Epithelial cell of esophagus (primary cell): Measurements from ENCODE around the gene KDF1.

Experiments
- DNase-seq: peaks from one replicate; pipeline ENCODE4 v3.0.0; 2010; ENCODE audit warnings: low read depth
- H3K4me3 ChIP-seq: 2 replicates; pipeline ENCODE4 v1.5.1; 2011; ENCODE audit warnings: mild to moderate bottlenecking, low read length, control low read depth
- TF ChIP-seq, protein P1 (sequence below): IDR thresholded peaks from 2 replicates; pipeline ENCODE4 v1.5.1; 2011; ENCODE audit warnings: low read depth, mild to moderate bottlenecking, low read length, control low read depth, inconsistent platforms; ENCODE audit not compliant: insufficient read depth; ENCODE audit errors: missing control alignments

Gene KDF1

DNA sequence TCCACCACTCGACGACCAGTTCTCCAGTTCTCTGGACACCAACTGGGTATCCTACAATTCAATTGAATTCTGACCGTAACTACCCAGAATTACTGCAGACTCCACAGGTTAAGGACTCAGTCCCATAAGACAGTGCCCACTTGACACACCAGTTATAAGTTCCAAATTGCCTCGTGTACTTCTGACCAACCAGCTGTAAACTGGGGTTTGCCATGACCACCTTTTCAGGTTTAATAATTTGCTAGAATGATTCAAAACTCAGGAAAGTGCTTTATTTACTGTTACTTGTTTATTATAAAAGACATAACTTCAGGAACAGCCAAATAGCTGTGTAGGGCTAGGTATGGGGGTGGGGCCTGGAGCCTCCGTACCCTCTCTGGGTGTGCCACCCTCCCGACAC is 23.4 kb downstream of the KDF1 start:
- TF ChIP-seq, protein P1, sequence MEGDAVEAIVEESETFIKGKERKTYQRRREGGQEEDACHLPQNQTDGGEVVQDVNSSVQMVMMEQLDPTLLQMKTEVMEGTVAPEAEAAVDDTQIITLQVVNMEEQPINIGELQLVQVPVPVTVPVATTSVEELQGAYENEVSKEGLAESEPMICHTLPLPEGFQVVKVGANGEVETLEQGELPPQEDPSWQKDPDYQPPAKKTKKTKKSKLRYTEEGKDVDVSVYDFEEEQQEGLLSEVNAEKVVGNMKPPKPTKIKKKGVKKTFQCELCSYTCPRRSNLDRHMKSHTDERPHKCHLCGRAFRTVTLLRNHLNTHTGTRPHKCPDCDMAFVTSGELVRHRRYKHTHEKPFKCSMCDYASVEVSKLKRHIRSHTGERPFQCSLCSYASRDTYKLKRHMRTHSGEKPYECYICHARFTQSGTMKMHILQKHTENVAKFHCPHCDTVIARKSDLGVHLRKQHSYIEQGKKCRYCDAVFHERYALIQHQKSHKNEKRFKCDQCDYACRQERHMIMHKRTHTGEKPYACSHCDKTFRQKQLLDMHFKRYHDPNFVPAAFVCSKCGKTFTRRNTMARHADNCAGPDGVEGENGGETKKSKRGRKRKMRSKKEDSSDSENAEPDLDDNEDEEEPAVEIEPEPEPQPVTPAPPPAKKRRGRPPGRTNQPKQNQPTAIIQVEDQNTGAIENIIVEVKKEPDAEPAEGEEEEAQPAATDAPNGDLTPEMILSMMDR, result no peak
- H3K4me3 ChIP-seq, result no peak overlapping the region
- no peak for DNase-seq

DNA sequence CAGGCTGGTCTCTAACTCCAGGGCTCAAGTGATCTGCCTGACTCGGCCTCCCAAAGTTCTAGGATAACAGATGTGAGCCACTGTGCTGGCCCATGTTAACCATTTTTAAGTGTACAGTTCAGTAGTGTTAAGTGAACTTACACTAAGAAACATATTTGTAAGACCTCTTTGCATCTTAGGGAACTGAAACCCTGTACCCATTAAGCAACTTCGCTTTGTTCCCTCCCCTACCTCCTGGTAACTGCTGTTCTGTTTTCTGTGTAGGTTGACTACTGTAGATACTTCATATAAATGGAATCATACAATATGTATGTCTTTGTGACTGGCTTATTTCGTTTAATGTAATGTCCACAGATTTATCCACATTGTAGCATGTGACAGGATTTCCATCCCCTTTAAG is 27.7 kb downstream of the KDF1 start:
- no peak for DNase-seq
- no peak overlapping the region for H3K4me3 ChIP-seq
- TF ChIP-seq, protein P1, result no peak

DNA sequence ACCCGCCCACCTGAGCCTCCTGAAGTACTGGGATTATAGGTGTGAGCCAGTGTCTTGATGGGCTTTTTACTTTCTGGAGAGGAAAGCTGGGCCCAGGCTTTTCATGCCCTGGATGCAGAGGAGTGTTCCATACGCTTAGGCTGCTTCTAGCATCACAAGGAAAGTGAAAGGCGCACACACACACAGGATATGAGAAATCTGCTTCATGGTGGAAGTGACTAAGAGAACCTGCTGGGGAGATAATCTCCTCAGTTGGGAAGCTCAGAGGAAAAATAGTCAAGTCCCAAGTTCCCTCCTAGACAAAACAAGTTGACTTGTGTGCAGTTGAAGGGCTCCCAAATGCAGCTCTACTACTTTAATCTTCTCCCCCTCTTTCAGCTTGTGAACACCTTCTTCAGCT is 36.6 kb downstream of the KDF1 start:
- H3K4me3 ChIP-seq, result no peak overlapping the region
- TF ChIP-seq, protein P1, result no peak
- DNase-seq, result peak; percentile 46

DNA sequence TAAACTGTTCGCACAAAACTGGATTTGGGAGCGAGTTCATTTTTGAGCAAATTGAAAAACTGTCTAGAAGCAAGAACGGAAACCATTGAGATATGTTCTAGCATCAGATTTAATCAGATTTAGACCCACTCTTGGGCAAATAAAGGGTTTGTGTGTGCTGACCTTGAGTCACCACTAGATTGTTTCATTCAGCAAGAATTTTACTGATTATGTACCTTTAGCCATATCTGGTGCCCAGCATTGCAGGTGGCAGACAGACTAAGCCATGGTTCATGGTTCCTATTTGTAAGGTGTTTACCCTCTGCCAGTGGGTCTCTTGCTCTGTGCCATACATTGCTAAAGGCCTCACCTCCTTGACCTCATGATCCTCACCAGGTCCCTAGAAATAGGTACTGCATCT is 37.4 kb downstream of the KDF1 start:
- TF ChIP-seq, protein P1, result no peak
- H3K4me3 ChIP-seq, result peak overlapping the region; percentile 78
- no peak for DNase-seq

DNA sequence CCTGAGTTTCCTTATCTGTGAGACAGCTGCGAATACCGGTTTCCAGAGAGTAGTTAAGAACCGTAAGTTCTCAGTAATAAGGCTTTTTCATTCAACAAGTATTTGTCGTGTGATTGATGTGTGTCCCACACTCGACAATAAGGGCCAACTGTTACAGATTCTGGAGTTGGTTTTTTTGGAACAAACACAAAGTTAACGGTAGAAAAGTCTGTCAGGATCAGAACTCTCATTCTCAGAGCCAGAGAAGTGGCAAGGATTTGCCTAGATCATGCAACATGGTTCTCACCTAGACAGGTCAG is 37.9 kb downstream of the KDF1 start:
- DNase-seq, result no peak
- TF ChIP-seq, protein P1, result no peak
- peak overlapping the region; percentile 78 for H3K4me3 ChIP-seq

DNA sequence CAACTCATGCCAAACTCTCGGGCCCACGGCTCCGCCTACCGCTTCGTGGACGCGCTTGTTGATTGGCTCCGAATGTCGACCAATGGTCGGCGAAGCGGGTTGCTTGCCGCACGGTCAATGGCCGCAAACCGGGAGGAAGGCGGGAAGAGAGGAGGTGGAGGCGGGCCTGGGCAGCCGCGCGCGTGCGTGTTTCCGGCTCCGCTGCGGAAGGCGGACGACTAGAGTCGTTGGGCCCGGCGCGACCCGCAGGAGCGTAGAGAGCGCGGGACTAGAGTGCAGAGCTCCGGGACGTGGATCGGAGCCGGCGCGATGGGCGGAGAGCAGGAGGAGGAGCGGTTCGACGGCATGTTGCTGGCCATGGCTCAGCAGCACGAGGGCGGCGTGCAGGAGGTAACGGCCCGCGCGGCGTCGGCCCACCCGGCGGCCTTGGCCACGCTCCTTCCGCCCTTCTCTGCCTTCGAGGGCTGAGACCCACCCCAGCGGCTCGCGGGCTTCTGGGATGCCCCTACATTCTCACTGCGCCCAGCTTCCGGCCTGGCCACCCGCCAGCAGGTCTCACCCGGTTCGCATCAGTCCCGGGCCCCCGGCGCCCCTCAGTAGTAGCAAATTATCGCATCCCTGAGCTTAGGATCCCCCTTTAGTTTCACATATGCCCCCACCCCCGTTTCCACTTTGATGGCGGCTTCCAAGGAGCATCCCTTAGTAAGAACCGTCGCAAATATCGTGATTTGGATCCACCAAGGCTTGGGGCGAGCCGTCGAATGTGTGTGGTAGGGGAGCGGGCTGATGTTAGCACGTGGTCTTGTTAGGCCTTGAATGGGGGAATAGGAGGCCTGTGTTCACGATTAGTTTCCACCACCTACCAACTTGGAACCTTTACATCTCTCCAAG is 38.5 kb downstream of the KDF1 start, which contains the start of gene NUDC:
NUDC (plus strand) TSS at position 204 of the 891 bp plus-strand sequence; CDS start at position 310, 106 bp downstream.
- TF ChIP-seq, protein P1, result no peak
- peak; percentile 98 for DNase-seq
- H3K4me3 ChIP-seq, result peak within 1 kb of the TSS; percentile 78

DNA sequence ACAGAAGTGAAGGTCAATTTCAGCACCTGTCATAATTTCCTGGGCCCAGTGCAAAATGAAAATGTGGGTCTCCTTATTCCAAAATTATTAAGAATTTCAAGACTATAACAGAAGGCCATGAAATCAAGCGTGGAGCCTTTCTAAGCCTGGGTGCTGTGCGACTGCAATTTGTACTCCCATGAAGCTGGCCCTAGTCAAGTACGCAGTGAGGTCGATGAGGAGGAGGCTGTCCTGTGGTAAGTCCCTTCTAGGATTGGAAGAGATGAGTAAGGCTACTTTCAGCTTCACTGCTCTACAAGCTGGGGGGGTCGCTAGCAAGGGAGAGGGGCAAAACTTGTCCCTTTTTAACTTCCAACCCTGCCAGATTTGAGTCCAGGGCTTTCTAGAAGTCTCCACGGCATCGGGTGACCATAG is 39.1 kb downstream of the KDF1 start:
- H3K4me3 ChIP-seq, result peak overlapping the region; percentile 78
- TF ChIP-seq, protein P1, result no peak
- no peak for DNase-seq
